HAP-1 (cell line): ENCODE measurements around the gene HTR3B.
"Not testable (repeated sequence)": the region's sequence is repeated elsewhere in the genome, so short reads cannot be mapped to it uniquely, and the experiment has no call there.

ENCODE experiments used
- DNase-seq, 2 experiments: peaks; one replicate each; pipeline ENCODE4 v3.0.0-alpha.2; 2016 to 2020; ENCODE audit warnings: low spot score in 2 of 2
- H3K27me3 ChIP-seq: fragments of 250-450 bp; sonication (Bioruptor Pico); 2 replicates; pipeline ENCODE4 v1.5.1; 2020; ENCODE audit warnings: low read depth, mild to moderate bottlenecking, moderate library complexity
- H3K36me3 ChIP-seq: fragments of 250-450 bp; sonication (Bioruptor Pico); replicated peaks from 2 replicates; pipeline ENCODE4 v1.5.1; 2020; ENCODE audit warnings: mild to moderate bottlenecking
- H3K4me1 ChIP-seq: fragments of 250-450 bp; sonication (Bioruptor Pico); 2 replicates; pipeline ENCODE4 v1.5.1; 2020; ENCODE audit warnings: mild to moderate bottlenecking
- H3K4me3 ChIP-seq: fragments of 250-450 bp; sonication (Bioruptor Pico); 2 replicates; pipeline ENCODE4 v1.5.1; 2020; ENCODE audit warnings: mild to moderate bottlenecking, moderate library complexity
- H3K9me3 ChIP-seq: fragments of 250-450 bp; sonication (Bioruptor Pico); 2 replicates; pipeline ENCODE4 v1.5.1; 2020; ENCODE audit warnings: mild to moderate bottlenecking, moderate library complexity
- in situ Hi-C: fragments of 300-500 bp; cut with MboI; formaldehyde crosslinking; loops from 3 replicates; pipeline ENCODE4 v1.14.3; 2020; ENCODE audit warnings: low sequenced_read_pairs, inconsistent platforms, mixed read lengths

The HTR3B gene

DNA sequence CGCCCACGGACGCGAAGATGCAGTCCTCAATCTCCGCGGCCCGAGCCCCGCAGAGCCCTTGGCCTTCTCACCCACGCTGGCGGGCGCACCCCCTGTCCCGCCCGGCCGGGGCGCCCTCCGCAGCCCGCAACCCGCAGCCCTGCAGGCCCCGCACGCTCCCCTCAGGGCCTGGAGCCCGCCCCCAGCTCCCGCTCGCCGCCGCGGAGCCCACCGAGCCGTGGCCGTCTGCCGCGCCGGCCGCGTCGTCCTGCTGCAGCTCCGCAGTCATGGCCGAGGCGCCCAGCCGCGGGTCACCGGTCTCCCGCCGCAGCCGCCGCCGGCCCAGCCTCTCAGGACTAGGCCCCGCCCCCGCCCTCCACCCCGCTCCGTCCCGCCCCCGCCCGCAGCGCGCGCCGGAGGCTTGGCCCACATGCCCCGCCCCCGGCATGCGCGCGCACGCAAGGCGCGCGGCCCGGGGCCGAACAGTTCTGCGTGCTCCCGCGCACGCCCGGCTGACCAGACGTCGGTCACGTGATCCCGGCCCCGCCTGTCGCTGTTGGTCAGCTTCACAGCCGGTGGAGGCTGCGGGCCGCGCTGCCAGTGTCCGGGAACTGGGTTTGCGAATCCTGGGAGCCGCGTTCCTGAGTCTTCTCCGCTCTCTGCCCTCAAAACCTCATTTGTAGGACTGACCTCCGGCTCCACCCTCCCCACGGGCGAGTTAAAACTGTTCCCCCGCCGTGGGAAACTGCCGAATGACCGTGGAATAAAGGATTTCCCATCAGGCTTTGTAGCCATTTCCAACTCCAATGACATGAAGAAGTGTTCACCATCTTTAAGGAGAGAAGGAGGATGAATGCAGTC is 29.1 kb upstream of the HTR3B start, which contains the start of gene USP28:
Gene USP28, minus strand, starts transcription at position 339 of the 840 bp plus-strand sequence. Its CDS starts 71 bp downstream, at position 268.
- H3K36me3 ChIP-seq, result no peaks in the 10 kb centered on the region
- DNase-seq, result peak; percentile 88 to 97
- H3K9me3 ChIP-seq, result no peaks in the 10 kb centered on the region
- H3K4me3 ChIP-seq, result peak within 1 kb of the TSS; percentile 52
- H3K27me3 ChIP-seq, result no peaks in the 10 kb centered on the region
- in situ Hi-C loops, result no loop called here
- peaks cover 23% of the 10 kb centered on the region for H3K4me1 ChIP-seq

GRCh38 chr11:113876074-113876797 is 28.4 kb upstream of the HTR3B start:
- in situ Hi-C loops, result no loop called here
- H3K4me3 ChIP-seq, result peak overlapping the region; percentile 46
- DNase-seq, result no peak

DNA sequence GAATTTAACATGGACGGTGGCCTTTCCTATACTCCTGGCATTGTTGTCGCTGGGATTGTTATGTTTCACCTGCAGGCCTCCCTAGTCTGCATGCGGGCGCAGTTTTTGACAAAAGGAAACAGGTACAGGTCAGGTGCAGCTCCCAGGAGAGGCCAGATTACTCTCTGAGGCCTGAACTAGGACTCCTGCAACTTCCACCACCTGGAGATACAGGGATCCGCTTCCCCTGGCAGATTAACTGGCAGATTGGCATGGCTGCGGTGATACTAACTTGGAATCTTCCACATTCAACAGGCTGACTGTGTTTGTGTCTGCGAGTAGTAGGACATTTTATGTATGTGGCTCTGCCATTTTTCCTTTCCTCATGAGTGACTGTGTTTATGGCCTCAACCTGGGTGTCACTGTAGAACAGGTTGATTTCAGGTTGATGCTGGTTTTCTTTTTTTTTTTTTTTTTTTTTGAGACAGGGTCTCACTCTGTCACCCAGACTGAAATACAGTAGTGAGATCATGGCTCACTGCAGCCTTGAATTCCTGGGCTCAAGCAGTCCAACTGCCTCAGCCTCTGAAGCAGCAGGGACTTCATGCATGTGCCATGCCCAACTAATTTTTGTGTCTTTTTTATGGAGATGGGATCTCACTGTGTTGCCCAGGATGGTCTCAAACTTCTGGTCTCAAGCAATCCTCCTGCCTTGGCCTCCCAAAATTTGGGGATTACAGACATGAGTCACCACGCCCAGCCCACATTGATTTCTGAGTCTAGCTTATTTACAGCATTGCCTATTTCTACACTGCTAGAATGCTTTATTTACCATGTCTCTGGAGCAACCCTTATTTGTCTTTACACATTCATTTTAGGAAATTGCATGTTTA is 27.6 kb upstream of the HTR3B start:
- peaks cover 25% of the 10 kb centered on the region for H3K4me1 ChIP-seq
- H3K4me3 ChIP-seq, result no peak overlapping the region

More at GRCh38 chr11:113876074-113876797, 28.4 kb upstream of the HTR3B start:
- Histone ChIP-seq H3K4me1 (peaks cover 23% of the 10 kb centered on the region), H3K9me3 (no peaks in the 10 kb centered on the region), H3K36me3 (no peaks in the 10 kb centered on the region), H3K27me3 (no peaks in the 10 kb centered on the region)

GRCh38 chr11:113877670-113878055 is 26.9 kb upstream of the HTR3B start:
- Histone ChIP-seq H3K4me3 (no peak overlapping the region), H3K27me3 (no peaks in the 10 kb centered on the region), H3K9me3 (no peaks in the 10 kb centered on the region), H3K36me3 (no peaks in the 10 kb centered on the region), H3K4me1 (peaks cover 23% of the 10 kb centered on the region)
- in situ Hi-C loops, result no loop called here
- no peak for DNase-seq

More for the DNA sequence above, 27.6 kb upstream of the HTR3B start:
- DNase-seq, result no peak
- no peaks in the 10 kb centered on the region for H3K9me3 ChIP-seq
- no peaks in the 10 kb centered on the region for H3K36me3 ChIP-seq
- no peaks in the 10 kb centered on the region for H3K27me3 ChIP-seq
- in situ Hi-C loops, result no loop called here

GRCh38 chr11:113879446-113879845 is 25.1 kb upstream of the HTR3B start:
- in situ Hi-C loops, result not testable (repeated sequence)

DNA sequence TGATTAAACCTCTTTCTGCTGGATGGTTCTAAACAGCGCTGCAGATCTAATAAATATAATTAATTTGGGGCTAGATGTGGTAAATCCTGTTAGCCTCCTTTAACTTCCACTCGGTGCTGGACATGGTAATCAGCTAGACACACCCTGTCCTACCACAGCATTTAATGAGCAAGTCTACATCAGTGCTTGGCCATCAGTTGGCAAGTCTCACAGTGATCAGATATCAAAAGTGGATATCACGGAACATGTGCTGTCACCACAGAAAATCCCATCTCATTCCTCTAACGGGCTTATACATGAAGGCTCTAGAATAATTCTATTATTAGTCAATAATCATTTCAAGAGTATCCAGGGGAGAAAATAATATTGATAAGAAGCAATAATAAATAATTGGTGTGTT is 23.6 kb upstream of the HTR3B start:
- no peaks in the 10 kb centered on the region for H3K27me3 ChIP-seq
- H3K4me1 ChIP-seq, result peaks cover 21% of the 10 kb centered on the region
- in situ Hi-C loops, result no loop called here
- no peak overlapping the region for H3K4me3 ChIP-seq
- no peaks in the 10 kb centered on the region for H3K36me3 ChIP-seq
- DNase-seq, result no peak
- no peaks in the 10 kb centered on the region for H3K9me3 ChIP-seq

More at GRCh38 chr11:113879446-113879845, 25.1 kb upstream of the HTR3B start:
- DNase-seq, H3K27me3 ChIP-seq, H3K9me3 ChIP-seq, H3K4me3 ChIP-seq, H3K36me3 ChIP-seq: not testable (repeated sequence)
- H3K4me1 ChIP-seq, result peaks cover 14% of the 10 kb centered on the region

DNA sequence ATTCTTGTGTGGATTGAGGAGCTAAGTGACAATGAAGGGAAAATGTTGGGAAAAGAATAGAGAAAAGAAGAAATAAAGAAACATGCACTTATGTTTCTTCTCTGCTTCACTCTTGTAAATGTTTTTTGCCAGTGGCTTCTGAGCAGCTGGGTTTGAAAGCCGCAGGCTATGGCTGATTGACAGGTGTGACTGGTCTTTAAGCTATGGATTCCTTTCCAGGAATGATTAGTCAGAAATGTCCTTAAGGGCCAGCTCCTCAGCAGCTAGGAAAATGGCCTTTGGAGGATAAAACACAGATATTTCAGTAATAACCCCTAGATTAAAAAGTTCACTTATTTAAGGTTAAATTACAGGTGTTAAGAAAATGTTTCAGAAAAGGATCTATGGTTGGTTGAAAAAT is 22.7 kb upstream of the HTR3B start:
- no peak overlapping the region for H3K4me3 ChIP-seq
- H3K27me3 ChIP-seq, result no peaks in the 10 kb centered on the region
- DNase-seq, result peak in 1 of 2 experiments; percentile 49
- H3K4me1 ChIP-seq, result peaks cover 21% of the 10 kb centered on the region
- in situ Hi-C loops, result no loop called here
- H3K36me3 ChIP-seq, result no peaks in the 10 kb centered on the region
- H3K9me3 ChIP-seq, result no peaks in the 10 kb centered on the region

- DNase-seq, result peak in 1 of 2 experiments; percentile 42
- H3K4me3 ChIP-seq, result no peak overlapping the region
- no peaks in the 10 kb centered on the region for H3K27me3 ChIP-seq
- no peaks in the 10 kb centered on the region for H3K9me3 ChIP-seq
- in situ Hi-C loops, result no loop called here
- H3K4me1 ChIP-seq, result peaks cover 25% of the 10 kb centered on the region
- H3K36me3 ChIP-seq, result no peaks in the 10 kb centered on the region
Measured at GRCh38 chr11:113884361-113884836, 20.2 kb upstream of the HTR3B start.

- H3K4me1 ChIP-seq, result peaks cover 25% of the 10 kb centered on the region
- no peaks in the 10 kb centered on the region for H3K27me3 ChIP-seq
- no peaks in the 10 kb centered on the region for H3K9me3 ChIP-seq
- H3K36me3 ChIP-seq, result no peaks in the 10 kb centered on the region
- DNase-seq, result peak; percentile 77 to 87
- in situ Hi-C loops, result no loop called here
- H3K4me3 ChIP-seq, result no peak overlapping the region
Measured at GRCh38 chr11:113885897-113886296, 18.7 kb upstream of the HTR3B start.

DNA sequence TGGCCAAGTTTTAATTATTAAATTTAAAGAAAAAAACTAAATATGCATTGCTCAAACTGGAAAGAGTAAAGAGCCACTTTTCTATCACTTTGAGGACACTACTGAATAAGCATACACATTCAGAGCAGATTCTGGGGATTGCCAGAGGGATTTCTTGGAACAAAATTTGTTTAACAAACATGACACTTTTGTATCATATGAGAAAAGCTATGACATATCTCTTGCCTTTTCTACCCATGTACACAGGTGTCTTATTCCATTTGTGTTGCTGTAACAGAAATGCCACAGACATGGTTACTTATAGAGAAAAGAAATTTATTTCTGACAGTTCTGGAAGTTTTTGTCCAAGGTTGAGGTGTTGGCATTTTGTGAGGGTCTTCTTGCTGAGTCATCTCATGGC is 15.7 kb upstream of the HTR3B start:
- no peak for DNase-seq
- Histone ChIP-seq H3K9me3 (no peaks in the 10 kb centered on the region), H3K36me3 (no peaks in the 10 kb centered on the region), H3K4me3 (no peak overlapping the region), H3K27me3 (no peaks in the 10 kb centered on the region), H3K4me1 (peaks cover 22% of the 10 kb centered on the region)
- in situ Hi-C loops, result no loop called here

DNA sequence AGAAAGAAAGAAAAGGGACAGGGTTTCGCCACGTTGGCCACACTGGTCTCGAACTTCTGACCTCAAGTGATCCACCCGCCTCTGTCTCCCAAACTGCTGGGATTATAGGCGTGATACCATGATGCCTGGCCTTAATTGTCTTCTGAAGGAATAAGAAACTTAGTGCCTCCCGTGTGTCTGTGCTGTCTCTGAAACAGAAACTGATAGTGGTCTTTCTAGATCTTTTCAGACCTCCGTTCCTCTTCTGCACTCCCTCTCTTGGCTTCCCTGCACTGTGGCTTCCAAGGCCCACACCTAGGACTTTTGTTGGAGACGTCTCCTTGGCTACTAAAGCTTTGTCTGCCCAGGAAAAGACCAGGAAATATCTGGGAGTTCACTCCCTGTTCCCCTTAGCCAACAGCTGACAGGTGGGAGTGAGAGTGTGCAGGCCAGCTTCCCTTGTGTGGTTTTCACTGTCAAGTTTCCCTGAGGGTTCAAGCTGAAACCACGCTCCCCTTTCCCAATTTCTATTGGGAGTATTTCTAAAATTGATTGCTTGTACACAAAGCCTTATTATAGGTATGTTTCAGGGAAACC is 10.1 kb upstream of the HTR3B start:
- DNase-seq, result no peak
- in situ Hi-C loops, result no loop called here
- H3K36me3 ChIP-seq, result no peaks in the 10 kb centered on the region
- H3K9me3 ChIP-seq, result no peaks in the 10 kb centered on the region
- H3K4me3 ChIP-seq, result no peak overlapping the region
- no peaks in the 10 kb centered on the region for H3K27me3 ChIP-seq
- H3K4me1 ChIP-seq, result peaks cover 10% of the 10 kb centered on the region

DNA sequence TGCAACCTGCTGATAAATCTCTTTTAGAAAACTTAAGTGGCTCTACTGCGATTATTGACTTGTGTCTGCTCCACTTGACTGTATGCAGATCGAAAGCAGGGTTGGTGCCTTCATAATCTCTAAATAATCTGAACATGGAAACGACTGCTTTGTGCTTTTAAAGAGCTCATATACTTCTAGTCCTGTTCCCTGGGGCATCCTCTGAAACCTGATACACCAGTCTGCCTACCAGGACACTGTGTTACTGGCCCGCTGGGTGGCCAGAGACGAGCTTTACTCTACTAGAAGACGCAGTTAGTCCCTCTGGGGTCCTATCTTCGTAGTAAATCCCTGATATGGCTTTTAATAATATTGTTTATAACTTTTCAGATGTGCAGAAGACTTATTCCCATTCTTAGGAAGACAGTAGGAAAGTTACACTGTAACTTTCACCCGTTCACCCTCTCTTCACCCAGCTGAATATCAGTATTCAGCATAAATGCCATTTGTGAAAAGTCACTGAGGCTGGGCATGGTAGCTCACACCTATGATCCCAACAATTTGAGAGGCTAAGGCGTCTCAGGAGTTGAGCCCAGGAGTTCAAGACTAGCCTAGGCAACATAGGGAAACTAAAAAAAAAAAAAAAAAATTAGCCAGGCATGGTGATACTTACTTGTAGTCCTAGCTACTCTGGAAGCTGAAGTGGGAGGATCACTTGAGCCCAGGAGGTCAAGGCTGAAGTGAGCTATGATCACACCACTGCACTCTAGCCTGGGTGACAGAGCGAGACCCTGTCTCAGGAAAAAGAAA is 9.0 kb upstream of the HTR3B start:
- in situ Hi-C loops, result loop anchor here (5.0 kb wide), 1 partner anchor 367 kb away; no protein-coding TSS in a partner anchor
- Histone ChIP-seq H3K4me1 (peaks cover 13% of the 10 kb centered on the region), H3K9me3 (no peaks in the 10 kb centered on the region), H3K36me3 (no peaks in the 10 kb centered on the region), H3K4me3 (no peak overlapping the region), H3K27me3 (no peaks in the 10 kb centered on the region)
- peak; percentile 44 to 57 for DNase-seq
